ENCODE data around the gene HS3ST5. TPM values are rescaled to one million over a fixed set of nuclear protein-coding genes. Genes with fewer than 3 reads are reported as not detected.

HS3ST5 gene
- total and polyA plus RNA-seq, 7 donors = 0.28 to 1.1 (median 0.36) TPM; not detected in 2

GRCh38 chr6:114258376-114258775 lies 84.4 kb downstream of the HS3ST5 start:
- Histone ChIP-seq H3K36me3 (no peaks in the 10 kb centered on the region), H3K4me3 (no peak overlapping the region), H3K4me1 (no peaks in the 10 kb centered on the region), H3K27ac (no peak overlapping the region), H3K27me3 (no peaks in the 10 kb centered on the region), H3K9me3 (no peaks in the 10 kb centered on the region)
- WGBS, 2 donors = 41 to 52% methylated on average over 2 of the region's 2 CpGs
- TF ChIP-seq POLR2A (IDR thresholded peaks at IDR 0.05) (no peak), EP300 (IDR thresholded peaks at IDR 0.05) (no peak), CTCF (IDR thresholded peaks at IDR 0.05) (no peak), POLR2AphosphoS5 (IDR thresholded peaks at IDR 0.05) (no peak)
- no peak for DNase-seq
- intact Hi-C loops (cut with DNase I) = no loop called here

- Histone ChIP-seq H3K4me3 (no peak overlapping the region), H3K4me1 (no peaks in the 10 kb centered on the region), H3K36me3 (no peaks in the 10 kb centered on the region), H3K27me3 (no peaks in the 10 kb centered on the region), H3K27ac (no peak overlapping the region), H3K9me3 (no peaks in the 10 kb centered on the region)
- intact Hi-C loops (cut with DNase I) = no loop called here
- WGBS, 2 donors = 58 to 81% methylated on average over 3 of the region's 3 CpGs
- TF ChIP-seq POLR2AphosphoS5 (IDR thresholded peaks at IDR 0.05) = no peak
- no peak for TF ChIP-seq CTCF (IDR thresholded peaks at IDR 0.05)
- no peak for TF ChIP-seq EP300 (IDR thresholded peaks at IDR 0.05)
- TF ChIP-seq POLR2A (IDR thresholded peaks at IDR 0.05) = no peak
- no peak for DNase-seq
These were observed 89.4 kb downstream of the HS3ST5 start for GRCh38 chr6:114253431-114253830.

- no peak for TF ChIP-seq EP300 (IDR thresholded peaks at IDR 0.05)
- TF ChIP-seq POLR2A (IDR thresholded peaks at IDR 0.05) = no peak
- TF ChIP-seq POLR2AphosphoS5 (IDR thresholded peaks at IDR 0.05) = no peak
- TF ChIP-seq CTCF (IDR thresholded peaks at IDR 0.05) = no peak
- Histone ChIP-seq H3K27me3 (no peaks in the 10 kb centered on the region), H3K4me3 (no peak overlapping the region), H3K36me3 (no peaks in the 10 kb centered on the region), H3K27ac (no peak overlapping the region), H3K9me3 (no peaks in the 10 kb centered on the region), H3K4me1 (no peaks in the 10 kb centered on the region)
- 53 to 62% methylated on average over 1 of the region's 1 CpG for WGBS, 2 donors
- intact Hi-C loops (cut with DNase I) = no loop called here
- no peak for DNase-seq
These were observed 93.3 kb downstream of the HS3ST5 start for GRCh38 chr6:114249522-114249921.

- no peaks in the 10 kb centered on the region for H3K36me3 ChIP-seq
- intact Hi-C loops (cut with DNase I) = no loop called here
- no peaks in the 10 kb centered on the region for H3K9me3 ChIP-seq
- no peaks in the 10 kb centered on the region for H3K27me3 ChIP-seq
- TF ChIP-seq POLR2A (IDR thresholded peaks at IDR 0.05) (no peak), POLR2AphosphoS5 (IDR thresholded peaks at IDR 0.05) (no peak), EP300 (IDR thresholded peaks at IDR 0.05) (no peak), CTCF (IDR thresholded peaks at IDR 0.05) (no peak)
- 22 to 47% methylated on average over 2 of the region's 2 CpGs for WGBS, 2 donors
- no peak for DNase-seq
- H3K27ac ChIP-seq = no peak overlapping the region
- H3K4me1 ChIP-seq = no peaks in the 10 kb centered on the region
- no peak overlapping the region for H3K4me3 ChIP-seq
These were observed 95.7 kb downstream of the HS3ST5 start for GRCh38 chr6:114247101-114247500.

- Histone ChIP-seq H3K4me3 (no peak overlapping the region), H3K4me1 (no peaks in the 10 kb centered on the region), H3K36me3 (no peaks in the 10 kb centered on the region), H3K27ac (no peak overlapping the region), H3K9me3 (no peaks in the 10 kb centered on the region), H3K27me3 (no peaks in the 10 kb centered on the region)
- DNase-seq = no peak
- 79 to 87% methylated on average over 3 of the region's 3 CpGs for WGBS, 2 donors
- TF ChIP-seq CTCF (IDR thresholded peaks at IDR 0.05) (no peak), EP300 (IDR thresholded peaks at IDR 0.05) (no peak)
- intact Hi-C loops (cut with DNase I) = no loop called here
These were observed 102.0 kb downstream of the HS3ST5 start for GRCh38 chr6:114240796-114241195.

Data from sigmoid colon (tissue), 7 donors.